ENCODE results near the gene VIT. TPM values are rescaled to one million over a fixed set of nuclear protein-coding genes. Genes with fewer than 3 reads are reported as not detected.

VIT gene
- total and polyA plus RNA-seq, 4 donors, result 0.17 to 0.94 (median 0.32) TPM

- Histone ChIP-seq H3K4me3 (no peak overlapping the region), H3K36me3 (ENCODE audit: control insufficient read depth in 4 of 4, insufficient read depth in 4 of 4, low read length in 4 of 4) (no peaks in the 10 kb centered on the region), H3K27ac (ENCODE audit: low read depth in 1 of 2, low read length in 1 of 2) (no peak overlapping the region), H3K27me3 (ENCODE audit: control insufficient read depth in 3 of 3, insufficient read depth in 3 of 3, low read length in 2 of 3) (peaks cover 0 to 4% (median 0%) of the 10 kb centered on the region in 3 donors), H3K9me3 (ENCODE audit: control insufficient read depth in 4 of 4, insufficient read depth in 3 of 4, low read length in 3 of 4) (no peaks in the 10 kb centered on the region), H3K9ac (ENCODE audit: insufficient read depth in 1 of 2, low read length in 2 of 2) (no peak overlapping the region), H3K4me1 (ENCODE audit: control insufficient read depth in 5 of 5, insufficient read depth in 5 of 5, low read length in 5 of 5) (no peaks in the 10 kb centered on the region)
- TF ChIP-seq, protein P1, sequence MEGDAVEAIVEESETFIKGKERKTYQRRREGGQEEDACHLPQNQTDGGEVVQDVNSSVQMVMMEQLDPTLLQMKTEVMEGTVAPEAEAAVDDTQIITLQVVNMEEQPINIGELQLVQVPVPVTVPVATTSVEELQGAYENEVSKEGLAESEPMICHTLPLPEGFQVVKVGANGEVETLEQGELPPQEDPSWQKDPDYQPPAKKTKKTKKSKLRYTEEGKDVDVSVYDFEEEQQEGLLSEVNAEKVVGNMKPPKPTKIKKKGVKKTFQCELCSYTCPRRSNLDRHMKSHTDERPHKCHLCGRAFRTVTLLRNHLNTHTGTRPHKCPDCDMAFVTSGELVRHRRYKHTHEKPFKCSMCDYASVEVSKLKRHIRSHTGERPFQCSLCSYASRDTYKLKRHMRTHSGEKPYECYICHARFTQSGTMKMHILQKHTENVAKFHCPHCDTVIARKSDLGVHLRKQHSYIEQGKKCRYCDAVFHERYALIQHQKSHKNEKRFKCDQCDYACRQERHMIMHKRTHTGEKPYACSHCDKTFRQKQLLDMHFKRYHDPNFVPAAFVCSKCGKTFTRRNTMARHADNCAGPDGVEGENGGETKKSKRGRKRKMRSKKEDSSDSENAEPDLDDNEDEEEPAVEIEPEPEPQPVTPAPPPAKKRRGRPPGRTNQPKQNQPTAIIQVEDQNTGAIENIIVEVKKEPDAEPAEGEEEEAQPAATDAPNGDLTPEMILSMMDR (IDR thresholded peaks at IDR 0.05; ENCODE audit: control extremely low read depth, extremely low read depth), result no peak
- WGBS, 2 donors, result 76 to 92% methylated on average over 3 of the region's 3 CpGs
- DNase-seq (no peak), ATAC-seq (ENCODE audit: insufficient read depth, low FRiP score) (no peak)
Observed at GRCh38 chr2:36798724-36799123, 102.2 kb downstream of the VIT start.

DNA sequence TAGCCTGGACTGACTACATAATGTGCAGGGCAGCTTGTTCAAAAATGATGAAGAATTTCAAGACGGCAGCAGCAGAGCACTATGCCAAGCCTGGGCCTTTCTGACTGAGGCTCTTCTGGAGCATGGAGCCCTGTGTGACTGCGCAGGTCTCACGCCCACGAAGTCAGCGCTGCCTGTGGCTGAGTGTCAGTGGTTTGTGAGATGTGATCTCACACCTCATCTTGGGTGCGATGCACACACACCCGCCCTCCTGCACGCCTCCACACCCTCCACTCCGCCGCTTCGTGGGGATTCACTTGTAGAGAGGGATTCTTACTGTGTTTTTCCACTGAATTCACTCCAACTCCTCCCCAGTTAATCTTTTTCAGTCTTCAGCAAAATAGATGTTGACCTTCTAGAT is 103.9 kb downstream of the VIT start:
- no peak for ATAC-seq (ENCODE audit: insufficient read depth, low FRiP score)
- H3K9me3 ChIP-seq (ENCODE audit: control insufficient read depth in 4 of 4, insufficient read depth in 3 of 4, low read length in 3 of 4), result no peaks in the 10 kb centered on the region
- WGBS, 2 donors, result 89 to 96% methylated on average over 11 of the region's 11 CpGs

GRCh38 chr2:36801088-36801487 is 104.6 kb downstream of the VIT start:
- H3K4me1 ChIP-seq (ENCODE audit: control insufficient read depth in 5 of 5, insufficient read depth in 5 of 5, low read length in 5 of 5), result no peaks in the 10 kb centered on the region
- ATAC-seq (ENCODE audit: insufficient read depth, low FRiP score) (no peak), DNase-seq (no peak)
- no peak overlapping the region for H3K4me3 ChIP-seq
- 87 to 92% methylated on average over 6 of the region's 6 CpGs for WGBS, 2 donors
- H3K27ac ChIP-seq (ENCODE audit: low read depth in 1 of 2, low read length in 1 of 2), result no peak overlapping the region
- TF ChIP-seq, protein P1 (IDR thresholded peaks at IDR 0.05; ENCODE audit: control extremely low read depth, extremely low read depth), result no peak
- no peaks in the 10 kb centered on the region for H3K9me3 ChIP-seq (ENCODE audit: control insufficient read depth in 4 of 4, insufficient read depth in 3 of 4, low read length in 3 of 4)
- H3K9ac ChIP-seq (ENCODE audit: insufficient read depth in 1 of 2, low read length in 2 of 2), result no peak overlapping the region
- H3K27me3 ChIP-seq (ENCODE audit: control insufficient read depth in 3 of 3, insufficient read depth in 3 of 3, low read length in 2 of 3), result peaks cover 0 to 4% (median 0%) of the 10 kb centered on the region in 3 donors
- H3K36me3 ChIP-seq (ENCODE audit: control insufficient read depth in 4 of 4, insufficient read depth in 4 of 4, low read length in 4 of 4), result no peaks in the 10 kb centered on the region

More for the DNA sequence above, 103.9 kb downstream of the VIT start:
- Histone ChIP-seq H3K4me3 (no peak overlapping the region), H3K27me3 (ENCODE audit: control insufficient read depth in 3 of 3, insufficient read depth in 3 of 3, low read length in 2 of 3) (peaks cover 0 to 4% (median 0%) of the 10 kb centered on the region in 3 donors), H3K4me1 (ENCODE audit: control insufficient read depth in 5 of 5, insufficient read depth in 5 of 5, low read length in 5 of 5) (no peaks in the 10 kb centered on the region), H3K27ac (ENCODE audit: low read depth in 1 of 2, low read length in 1 of 2) (no peak overlapping the region), H3K9ac (ENCODE audit: insufficient read depth in 1 of 2, low read length in 2 of 2) (no peak overlapping the region), H3K36me3 (ENCODE audit: control insufficient read depth in 4 of 4, insufficient read depth in 4 of 4, low read length in 4 of 4) (no peaks in the 10 kb centered on the region)
- TF ChIP-seq, protein P1 (IDR thresholded peaks at IDR 0.05; ENCODE audit: control extremely low read depth, extremely low read depth), result no peak
- DNase-seq, result no peak

DNA sequence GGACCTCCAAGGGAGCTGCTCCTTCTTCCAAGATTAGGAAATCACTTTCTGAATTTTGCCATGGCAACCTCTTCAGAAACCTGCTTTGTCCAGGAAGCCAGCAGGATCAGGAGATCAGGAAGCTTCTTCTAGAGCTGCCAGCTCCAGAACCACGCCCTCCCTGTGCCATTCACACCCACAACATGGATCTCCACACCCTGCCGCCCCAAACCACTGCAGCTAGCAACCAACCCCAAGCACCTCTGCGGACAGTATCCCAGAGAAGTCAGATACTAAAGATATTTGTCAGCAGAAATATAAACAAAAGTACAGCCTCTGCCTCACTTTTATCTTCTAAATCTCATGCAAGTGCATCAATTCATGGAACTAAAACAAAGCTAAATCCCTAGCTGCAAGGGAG is 106.4 kb downstream of the VIT start:
- H3K9me3 ChIP-seq (ENCODE audit: control insufficient read depth in 4 of 4, insufficient read depth in 3 of 4, low read length in 3 of 4), result no peaks in the 10 kb centered on the region
- H3K4me1 ChIP-seq (ENCODE audit: control insufficient read depth in 5 of 5, insufficient read depth in 5 of 5, low read length in 5 of 5), result no peaks in the 10 kb centered on the region
- H3K27me3 ChIP-seq (ENCODE audit: control insufficient read depth in 3 of 3, insufficient read depth in 3 of 3, low read length in 2 of 3), result no peaks in the 10 kb centered on the region
- 83 to 92% methylated on average over 3 of the region's 3 CpGs for WGBS, 2 donors
- DNase-seq (no peak), ATAC-seq (ENCODE audit: insufficient read depth, low FRiP score) (no peak)
- H3K27ac ChIP-seq (ENCODE audit: low read depth in 1 of 2, low read length in 1 of 2), result no peak overlapping the region
- TF ChIP-seq, protein P1 (IDR thresholded peaks at IDR 0.05; ENCODE audit: control extremely low read depth, extremely low read depth), result no peak
- no peaks in the 10 kb centered on the region for H3K36me3 ChIP-seq (ENCODE audit: control insufficient read depth in 4 of 4, insufficient read depth in 4 of 4, low read length in 4 of 4)
- H3K9ac ChIP-seq (ENCODE audit: insufficient read depth in 1 of 2, low read length in 2 of 2), result no peak overlapping the region
- H3K4me3 ChIP-seq, result no peak overlapping the region

Measured in lung (tissue), 12 donors.